ENCODE data around the gene ZNF443.
"Not testable (repeated sequence)": the region's sequence is repeated elsewhere in the genome, so short reads cannot be mapped to it uniquely, and the experiment has no call there.

DNA sequence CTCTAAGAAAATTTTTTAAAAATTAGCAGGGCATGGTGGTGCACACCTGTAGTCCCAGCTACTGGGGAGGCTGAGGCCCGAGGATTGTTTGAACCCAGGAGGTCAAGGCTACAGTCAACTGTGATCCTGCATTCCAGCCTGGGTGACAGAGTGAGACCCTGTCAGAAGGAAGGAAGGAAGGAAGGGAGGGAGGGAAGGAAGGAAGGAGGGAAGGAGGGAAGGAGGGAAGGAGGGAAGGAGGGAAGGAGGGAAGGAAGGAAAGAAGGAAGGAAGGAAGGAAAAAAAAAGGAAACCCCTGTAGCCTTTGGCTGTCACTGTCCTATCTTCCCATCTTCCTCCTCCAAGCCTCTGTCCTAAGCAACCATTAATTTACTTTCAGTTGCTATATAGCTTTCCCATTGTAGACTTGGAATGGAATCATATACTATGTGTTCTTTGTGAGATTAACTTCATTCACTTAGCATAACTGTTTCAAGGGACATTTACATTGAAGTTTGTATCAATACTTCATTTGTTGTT is 45.5 kb upstream of the ZNF443 start:
- TF ChIP-seq MBD2 (IDR thresholded peaks at IDR 0.05; ENCODE audit: borderline replicate concordance, low read depth); YY1 (IDR thresholded peaks at IDR 0.05; ENCODE audit: borderline replicate concordance in 1 of 3, control insufficient read depth in 1 of 3, extremely low read depth in 1 of 3, insufficient read depth in 3 of 3, insufficient read length in 1 of 3, insufficient replicate concordance in 2 of 3, low read depth in 1 of 3, low read length in 2 of 3); EP300 (IDR thresholded peaks at IDR 0.05; ENCODE audit: low read length); POLR2A (conservative IDR thresholded peaks at IDR 0.05); HDGF (IDR thresholded peaks at IDR 0.05); NCOA1 (IDR thresholded peaks at IDR 0.05; ENCODE audit: low read depth); MAFK (IDR thresholded peaks at IDR 0.05; ENCODE audit: low read length); NFYB (IDR thresholded peaks at IDR 0.05; ENCODE audit: extremely low read depth, insufficient read length); CBFB (CRISPR knock-in tag; IDR thresholded peaks at IDR 0.05); MXI1 (IDR thresholded peaks at IDR 0.05; ENCODE audit: low read depth, low read length); SREBF2 (CRISPR knock-in tag; IDR thresholded peaks at IDR 0.05); FOXA3 (CRISPR knock-in tag; conservative IDR thresholded peaks at IDR 0.05 in 1 of 2, IDR thresholded peaks at IDR 0.05 in 1 of 2): not testable (repeated sequence)
- TF ChIP-seq, protein P1, sequence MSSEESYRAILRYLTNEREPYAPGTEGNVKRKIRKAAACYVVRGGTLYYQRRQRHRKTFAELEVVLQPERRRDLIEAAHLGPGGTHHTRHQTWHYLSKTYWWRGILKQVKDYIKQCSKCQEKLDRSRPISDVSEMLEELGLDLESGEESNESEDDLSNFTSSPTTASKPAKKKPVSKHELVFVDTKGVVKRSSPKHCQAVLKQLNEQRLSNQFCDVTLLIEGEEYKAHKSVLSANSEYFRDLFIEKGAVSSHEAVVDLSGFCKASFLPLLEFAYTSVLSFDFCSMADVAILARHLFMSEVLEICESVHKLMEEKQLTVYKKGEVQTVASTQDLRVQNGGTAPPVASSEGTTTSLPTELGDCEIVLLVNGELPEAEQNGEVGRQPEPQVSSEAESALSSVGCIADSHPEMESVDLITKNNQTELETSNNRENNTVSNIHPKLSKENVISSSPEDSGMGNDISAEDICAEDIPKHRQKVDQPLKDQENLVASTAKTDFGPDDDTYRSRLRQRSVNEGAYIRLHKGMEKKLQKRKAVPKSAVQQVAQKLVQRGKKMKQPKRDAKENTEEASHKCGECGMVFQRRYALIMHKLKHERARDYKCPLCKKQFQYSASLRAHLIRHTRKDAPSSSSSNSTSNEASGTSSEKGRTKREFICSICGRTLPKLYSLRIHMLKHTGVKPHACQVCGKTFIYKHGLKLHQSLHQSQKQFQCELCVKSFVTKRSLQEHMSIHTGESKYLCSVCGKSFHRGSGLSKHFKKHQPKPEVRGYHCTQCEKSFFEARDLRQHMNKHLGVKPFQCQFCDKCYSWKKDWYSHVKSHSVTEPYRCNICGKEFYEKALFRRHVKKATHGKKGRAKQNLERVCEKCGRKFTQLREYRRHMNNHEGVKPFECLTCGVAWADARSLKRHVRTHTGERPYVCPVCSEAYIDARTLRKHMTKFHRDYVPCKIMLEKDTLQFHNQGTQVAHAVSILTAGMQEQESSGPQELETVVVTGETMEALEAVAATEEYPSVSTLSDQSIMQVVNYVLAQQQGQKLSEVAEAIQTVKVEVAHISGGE (CRISPR knock-in tag; IDR thresholded peaks at IDR 0.05): not testable (repeated sequence)
- TF ChIP-seq, protein P2, sequence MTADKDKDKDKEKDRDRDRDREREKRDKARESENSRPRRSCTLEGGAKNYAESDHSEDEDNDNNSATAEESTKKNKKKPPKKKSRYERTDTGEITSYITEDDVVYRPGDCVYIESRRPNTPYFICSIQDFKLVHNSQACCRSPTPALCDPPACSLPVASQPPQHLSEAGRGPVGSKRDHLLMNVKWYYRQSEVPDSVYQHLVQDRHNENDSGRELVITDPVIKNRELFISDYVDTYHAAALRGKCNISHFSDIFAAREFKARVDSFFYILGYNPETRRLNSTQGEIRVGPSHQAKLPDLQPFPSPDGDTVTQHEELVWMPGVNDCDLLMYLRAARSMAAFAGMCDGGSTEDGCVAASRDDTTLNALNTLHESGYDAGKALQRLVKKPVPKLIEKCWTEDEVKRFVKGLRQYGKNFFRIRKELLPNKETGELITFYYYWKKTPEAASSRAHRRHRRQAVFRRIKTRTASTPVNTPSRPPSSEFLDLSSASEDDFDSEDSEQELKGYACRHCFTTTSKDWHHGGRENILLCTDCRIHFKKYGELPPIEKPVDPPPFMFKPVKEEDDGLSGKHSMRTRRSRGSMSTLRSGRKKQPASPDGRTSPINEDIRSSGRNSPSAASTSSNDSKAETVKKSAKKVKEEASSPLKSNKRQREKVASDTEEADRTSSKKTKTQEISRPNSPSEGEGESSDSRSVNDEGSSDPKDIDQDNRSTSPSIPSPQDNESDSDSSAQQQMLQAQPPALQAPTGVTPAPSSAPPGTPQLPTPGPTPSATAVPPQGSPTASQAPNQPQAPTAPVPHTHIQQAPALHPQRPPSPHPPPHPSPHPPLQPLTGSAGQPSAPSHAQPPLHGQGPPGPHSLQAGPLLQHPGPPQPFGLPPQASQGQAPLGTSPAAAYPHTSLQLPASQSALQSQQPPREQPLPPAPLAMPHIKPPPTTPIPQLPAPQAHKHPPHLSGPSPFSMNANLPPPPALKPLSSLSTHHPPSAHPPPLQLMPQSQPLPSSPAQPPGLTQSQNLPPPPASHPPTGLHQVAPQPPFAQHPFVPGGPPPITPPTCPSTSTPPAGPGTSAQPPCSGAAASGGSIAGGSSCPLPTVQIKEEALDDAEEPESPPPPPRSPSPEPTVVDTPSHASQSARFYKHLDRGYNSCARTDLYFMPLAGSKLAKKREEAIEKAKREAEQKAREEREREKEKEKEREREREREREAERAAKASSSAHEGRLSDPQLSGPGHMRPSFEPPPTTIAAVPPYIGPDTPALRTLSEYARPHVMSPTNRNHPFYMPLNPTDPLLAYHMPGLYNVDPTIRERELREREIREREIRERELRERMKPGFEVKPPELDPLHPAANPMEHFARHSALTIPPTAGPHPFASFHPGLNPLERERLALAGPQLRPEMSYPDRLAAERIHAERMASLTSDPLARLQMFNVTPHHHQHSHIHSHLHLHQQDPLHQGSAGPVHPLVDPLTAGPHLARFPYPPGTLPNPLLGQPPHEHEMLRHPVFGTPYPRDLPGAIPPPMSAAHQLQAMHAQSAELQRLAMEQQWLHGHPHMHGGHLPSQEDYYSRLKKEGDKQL (CRISPR knock-in tag; IDR thresholded peaks at IDR 0.05; ENCODE audit: borderline replicate concordance): not testable (repeated sequence)

Measured in K562 (cell line).